ENCODE data around the gene PEX10. TPM values are rescaled to one million over a fixed set of nuclear protein-coding genes. Genes with fewer than 3 reads are reported as not detected.
A peak's percentile ranks its signal among the peaks of the same experiment; 100 is the strongest.

The PEX10 gene
- total RNA-seq, 1 donor from 2014 or later = 26.5 TPM

DNA sequence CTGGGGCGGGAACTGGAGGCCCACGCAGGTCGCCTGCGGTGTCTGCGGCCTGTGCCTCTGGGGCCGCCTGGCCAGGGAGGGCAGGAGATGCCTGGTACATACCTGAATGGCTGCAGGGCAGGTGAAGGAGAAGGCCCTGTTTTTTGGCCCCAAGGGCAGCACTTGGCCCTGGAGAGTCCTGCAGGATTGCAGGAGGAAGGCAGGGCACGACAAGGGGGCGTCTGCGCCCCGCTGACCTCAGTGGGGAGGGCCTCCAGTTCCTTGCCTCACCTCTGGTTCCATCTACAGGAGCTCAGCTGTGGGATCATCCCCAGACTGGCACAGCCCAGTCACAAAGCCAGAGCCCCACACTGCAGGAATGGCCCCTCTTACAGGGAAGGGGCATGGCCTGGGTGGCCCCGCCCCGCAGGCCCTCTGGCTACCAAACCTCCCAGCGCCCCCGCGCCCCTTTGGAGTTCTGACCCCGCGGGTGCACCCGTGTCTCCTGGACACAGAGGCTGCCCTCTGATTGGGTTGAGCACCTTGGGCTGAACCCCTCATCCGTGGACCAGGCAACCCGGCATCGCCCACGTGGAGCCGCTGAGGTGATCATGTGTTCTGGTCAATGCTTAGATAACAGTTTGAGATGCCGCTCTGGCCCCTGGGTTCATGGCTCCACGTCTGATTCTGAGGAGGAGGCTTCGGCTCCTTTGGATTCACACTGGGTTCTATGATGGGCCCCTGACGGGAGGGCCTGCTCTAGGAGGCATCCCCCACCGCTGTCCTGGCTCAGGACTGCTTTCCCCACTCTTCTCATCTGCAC is 1.3 kb upstream of the PEX10 start:
- DNase-seq (ENCODE audit: low read depth) = no peak
- TF ChIP-seq, protein P1, sequence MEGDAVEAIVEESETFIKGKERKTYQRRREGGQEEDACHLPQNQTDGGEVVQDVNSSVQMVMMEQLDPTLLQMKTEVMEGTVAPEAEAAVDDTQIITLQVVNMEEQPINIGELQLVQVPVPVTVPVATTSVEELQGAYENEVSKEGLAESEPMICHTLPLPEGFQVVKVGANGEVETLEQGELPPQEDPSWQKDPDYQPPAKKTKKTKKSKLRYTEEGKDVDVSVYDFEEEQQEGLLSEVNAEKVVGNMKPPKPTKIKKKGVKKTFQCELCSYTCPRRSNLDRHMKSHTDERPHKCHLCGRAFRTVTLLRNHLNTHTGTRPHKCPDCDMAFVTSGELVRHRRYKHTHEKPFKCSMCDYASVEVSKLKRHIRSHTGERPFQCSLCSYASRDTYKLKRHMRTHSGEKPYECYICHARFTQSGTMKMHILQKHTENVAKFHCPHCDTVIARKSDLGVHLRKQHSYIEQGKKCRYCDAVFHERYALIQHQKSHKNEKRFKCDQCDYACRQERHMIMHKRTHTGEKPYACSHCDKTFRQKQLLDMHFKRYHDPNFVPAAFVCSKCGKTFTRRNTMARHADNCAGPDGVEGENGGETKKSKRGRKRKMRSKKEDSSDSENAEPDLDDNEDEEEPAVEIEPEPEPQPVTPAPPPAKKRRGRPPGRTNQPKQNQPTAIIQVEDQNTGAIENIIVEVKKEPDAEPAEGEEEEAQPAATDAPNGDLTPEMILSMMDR (conservative IDR thresholded peaks at IDR 0.05; ENCODE audit: low read depth, low read length) = no peak
- H3K4me3 ChIP-seq (ENCODE audit: low read depth, low read length) = peak overlapping the region; percentile 75

DNA sequence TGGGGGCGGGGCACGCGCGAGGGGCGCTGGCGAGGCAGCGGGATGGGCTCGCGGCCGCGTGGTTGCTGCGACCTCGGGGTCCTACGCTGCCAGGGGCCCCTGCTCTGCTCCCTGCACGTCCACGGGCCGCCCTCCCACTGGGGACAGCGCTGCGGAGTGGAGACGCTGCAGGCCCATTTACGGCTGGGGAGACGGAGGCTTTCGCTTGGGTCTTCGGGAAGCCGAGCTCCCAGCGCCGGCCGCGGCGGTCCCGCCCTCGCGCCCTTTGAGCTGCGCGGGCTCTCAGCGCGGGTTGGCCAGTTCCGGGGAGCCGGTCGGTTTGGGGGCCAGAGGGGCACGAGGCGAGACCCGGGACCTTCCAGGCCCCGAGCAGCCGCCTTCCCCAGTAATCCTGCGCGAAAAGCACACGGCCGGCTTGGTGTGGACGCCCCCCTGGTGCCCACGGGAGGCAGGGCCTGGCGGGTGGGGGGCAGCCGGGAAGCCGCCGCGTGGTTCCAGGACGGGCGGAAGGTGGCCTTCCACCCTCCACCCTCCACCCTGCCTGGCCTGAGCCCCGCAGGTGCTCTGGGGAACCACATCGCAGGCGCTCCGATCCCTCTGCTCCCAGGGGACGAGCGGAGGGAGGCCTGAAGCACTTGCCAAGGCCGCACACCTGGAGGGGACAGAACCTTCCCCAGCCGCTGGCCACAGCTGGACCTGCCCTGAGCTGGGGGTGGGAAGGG is 570 bp upstream of the PEX10 start:
- peak overlapping the region; percentile 75 for H3K4me3 ChIP-seq (ENCODE audit: low read depth, low read length)
- TF ChIP-seq, protein P1 (conservative IDR thresholded peaks at IDR 0.05; ENCODE audit: low read depth, low read length) = no peak
- no peak for DNase-seq (ENCODE audit: low read depth)

DNA sequence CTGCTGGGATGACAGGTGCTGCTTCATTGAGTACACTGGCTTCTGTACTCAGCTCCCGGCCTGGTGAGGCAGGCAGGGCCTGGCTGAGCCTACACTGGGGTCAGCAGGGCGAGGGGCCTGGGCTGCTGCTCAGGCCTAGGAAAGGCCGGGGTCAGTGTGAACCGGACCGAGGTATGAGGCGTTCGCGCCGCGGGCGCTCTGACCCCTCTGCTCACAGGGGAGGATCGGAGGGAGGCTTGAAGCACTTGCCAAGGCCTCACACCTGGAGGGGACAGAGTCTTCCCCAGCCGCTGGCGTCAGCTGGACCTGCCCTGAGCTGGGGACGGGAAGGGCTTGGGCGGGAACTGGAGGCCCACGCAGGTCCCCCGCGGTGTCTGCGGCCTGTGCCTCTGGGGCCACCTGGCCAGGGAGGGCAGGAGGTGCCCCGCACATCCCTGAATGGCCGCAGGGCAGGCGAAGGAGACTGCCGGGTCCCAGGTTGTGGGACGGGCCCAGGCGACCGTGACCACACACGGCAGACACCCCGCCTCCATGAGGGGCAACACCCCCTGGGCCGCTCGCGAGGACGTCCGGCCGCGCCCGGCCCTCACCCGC is 466 bp downstream of the PEX10 start:
- no peak for DNase-seq (ENCODE audit: low read depth)
- peak overlapping the region; percentile 93 for H3K4me3 ChIP-seq (ENCODE audit: low read depth, low read length)
- TF ChIP-seq, protein P1 (conservative IDR thresholded peaks at IDR 0.05; ENCODE audit: low read depth, low read length) = no peak

DNA sequence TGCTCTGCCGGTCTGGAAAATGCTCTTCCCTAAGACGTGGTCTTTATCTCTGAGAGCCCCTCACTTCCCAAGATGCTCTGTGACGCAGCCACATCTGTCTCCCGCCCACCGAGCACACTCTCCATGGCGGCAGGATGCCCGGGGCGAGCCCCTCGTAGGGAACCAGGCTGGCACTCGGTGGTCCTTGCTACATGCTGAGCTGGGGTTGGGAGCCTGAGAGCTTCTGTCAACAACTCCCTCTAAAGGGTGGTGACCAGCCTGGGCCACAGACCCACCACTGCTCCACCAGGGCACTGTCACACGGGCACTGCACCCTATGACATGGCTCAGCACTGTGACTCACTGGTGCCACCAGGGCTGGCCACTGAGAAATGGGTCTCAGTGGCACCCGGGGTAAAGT is 2.6 kb downstream of the PEX10 start:
- no peak overlapping the region for H3K4me3 ChIP-seq (ENCODE audit: low read depth, low read length)
- DNase-seq (ENCODE audit: low read depth) = no peak
- TF ChIP-seq, protein P1 (conservative IDR thresholded peaks at IDR 0.05; ENCODE audit: low read depth, low read length) = no peak

DNA sequence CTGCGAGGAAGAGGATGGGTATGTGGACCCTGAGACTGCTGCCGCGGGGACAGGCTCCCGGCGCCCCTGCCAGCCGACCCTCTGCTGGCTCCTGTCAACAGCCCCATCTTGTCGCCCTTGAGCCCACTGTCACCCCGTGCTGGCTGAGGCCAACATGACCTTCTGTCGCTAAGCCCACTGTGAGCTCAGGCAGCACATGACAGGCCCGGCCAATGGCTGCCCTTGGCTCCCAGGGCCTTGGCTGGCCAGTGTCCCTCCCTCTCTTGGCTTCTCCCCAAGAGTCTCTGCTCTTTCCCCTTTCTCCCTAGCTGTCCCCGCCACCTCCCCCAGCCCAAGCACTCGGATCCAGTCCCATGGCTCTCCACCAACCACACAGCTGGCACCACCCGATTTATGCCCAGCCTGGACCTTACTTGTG is 3.5 kb downstream of the PEX10 start:
- no peak for DNase-seq (ENCODE audit: low read depth)
- TF ChIP-seq, protein P1 (conservative IDR thresholded peaks at IDR 0.05; ENCODE audit: low read depth, low read length) = no peak
- no peak overlapping the region for H3K4me3 ChIP-seq (ENCODE audit: low read depth, low read length)

DNA sequence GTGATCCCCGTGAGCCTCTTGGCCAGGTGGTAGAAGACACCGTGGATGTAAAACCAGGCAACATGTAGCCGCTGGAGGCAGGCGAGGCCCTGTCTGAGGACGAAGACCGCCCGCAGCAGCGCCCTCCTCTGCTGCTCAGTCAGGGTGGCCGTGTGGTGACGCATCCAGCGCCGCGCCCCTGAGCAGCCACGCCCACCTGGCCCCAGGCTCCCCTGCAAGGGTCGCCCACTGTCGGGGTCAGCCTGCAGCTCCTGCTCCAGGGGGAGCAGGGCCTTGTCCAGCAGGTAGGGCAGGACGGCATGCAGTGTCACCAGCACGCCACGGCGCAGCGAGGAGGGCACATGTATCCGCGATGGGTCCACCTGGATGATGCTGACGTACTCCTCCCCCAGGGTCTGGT is 3.9 kb downstream of the PEX10 start:
- DNase-seq (ENCODE audit: low read depth) = no peak
- TF ChIP-seq, protein P1 (conservative IDR thresholded peaks at IDR 0.05; ENCODE audit: low read depth, low read length) = no peak
- H3K4me3 ChIP-seq (ENCODE audit: low read depth, low read length) = no peak overlapping the region

All from epithelial cell of proximal tubule (primary cell).